Fibroblast of peridontal ligament (primary cell): ENCODE results near the gene ZKSCAN1.

Experiments
- DNase-seq: peaks from one replicate; pipeline ENCODE4 v3.0.0-alpha.2; 2010; ENCODE audit errors: extremely low read depth

ZKSCAN1 gene

GRCh38 chr7:100038326-100038725, 22.9 kb downstream of the ZKSCAN1 start:
- DNase-seq = no peak

- DNase-seq = no peak
These were observed 25.2 kb downstream of the ZKSCAN1 start for GRCh38 chr7:100040575-100040974.

- no peak for DNase-seq
These were observed 29.3 kb downstream of the ZKSCAN1 start for GRCh38 chr7:100044718-100045117.

- no peak for DNase-seq
These were observed 33.3 kb downstream of the ZKSCAN1 start for GRCh38 chr7:100048680-100049079.

GRCh38 chr7:100049441-100050291, 34.3 kb downstream of the ZKSCAN1 start, which contains the start of gene ZSCAN21:
Gene ZSCAN21 (plus strand): TSS chr7:100049774. CDS start chr7:100057007, 7,233 bp downstream.
- DNase-seq = peak; percentile 85

- DNase-seq = no peak
These were observed 36.2 kb downstream of the ZKSCAN1 start for GRCh38 chr7:100051611-100052010.

- DNase-seq = peak; percentile 78
These were observed 37.8 kb downstream of the ZKSCAN1 start for GRCh38 chr7:100053215-100053614.

GRCh38 chr7:100057006-100057405, 41.6 kb downstream of the ZKSCAN1 start:
- DNase-seq = no peak

- DNase-seq = no peak
These were observed 43.9 kb downstream of the ZKSCAN1 start for GRCh38 chr7:100059251-100059739.

GRCh38 chr7:100061518-100062193, 46.3 kb downstream of the ZKSCAN1 start:
- DNase-seq = no peak

GRCh38 chr7:100063376-100063775, 48.0 kb downstream of the ZKSCAN1 start:
- DNase-seq = no peak

GRCh38 chr7:100064162-100064561, 48.8 kb downstream of the ZKSCAN1 start:
- DNase-seq = no peak

GRCh38 chr7:100065452-100066186, 50.2 kb downstream of the ZKSCAN1 start:
- DNase-seq = peak; percentile 98

- no peak for DNase-seq
These were observed 51.6 kb downstream of the ZKSCAN1 start for GRCh38 chr7:100066953-100067352.

- no peak for DNase-seq
These were observed 54.6 kb downstream of the ZKSCAN1 start for GRCh38 chr7:100069991-100070390.

- DNase-seq = no peak
These were observed 55.8 kb downstream of the ZKSCAN1 start for GRCh38 chr7:100071018-100071723.

GRCh38 chr7:100072462-100072861, 57.1 kb downstream of the ZKSCAN1 start:
- DNase-seq = no peak

- DNase-seq = no peak
These were observed 59.4 kb downstream of the ZKSCAN1 start for GRCh38 chr7:100074841-100075240.

- no peak for DNase-seq
These were observed 60.0 kb downstream of the ZKSCAN1 start for GRCh38 chr7:100075418-100075817.

GRCh38 chr7:100077205-100077604, 61.8 kb downstream of the ZKSCAN1 start:
- no peak for DNase-seq

- no peak for DNase-seq
These were observed 63.7 kb downstream of the ZKSCAN1 start for GRCh38 chr7:100079024-100079560.
